DOHH2 (cell line): ENCODE measurements around the gene SLC25A23.

Experiments used
- H3F3A ChIP-seq: fragments of 200-600 bp; sonication (generic), shearing (Covaris generic); 2 replicates; pipeline ENCODE4 v1.6.0; 2016; ENCODE audit warnings: antibody characterized with exemption, mild to moderate bottlenecking; ENCODE audit not compliant: control insufficient read depth, insufficient read depth
- H3K27ac ChIP-seq: fragments of 200-600 bp; sonication (generic); 2 replicates; pipeline ENCODE4 v1.5.1; 2014; ENCODE audit warnings: low read depth, mild to moderate bottlenecking, low read length, moderate library complexity
- H3K27me3 ChIP-seq: fragments of 200-600 bp; sonication (generic); 2 replicates; pipeline ENCODE4 v1.6.1; 2014; ENCODE audit warnings: mild to moderate bottlenecking, low read length, mixed read lengths; ENCODE audit not compliant: control insufficient read depth
- H3K36me3 ChIP-seq: fragments of 200-600 bp; sonication (generic); 2 replicates; pipeline ENCODE4 v1.6.1; 2014; ENCODE audit warnings: mild to moderate bottlenecking, low read length, moderate library complexity, mixed read lengths; ENCODE audit not compliant: control insufficient read depth
- H3K4me1 ChIP-seq: fragments of 200-600 bp; sonication (generic); 2 replicates; pipeline ENCODE4 v1.6.1; 2014; ENCODE audit warnings: mild to moderate bottlenecking, low read length, mixed read lengths; ENCODE audit not compliant: control insufficient read depth
- H3K4me2 ChIP-seq: fragments of 200-600 bp; sonication (generic); 2 replicates; pipeline ENCODE4 v1.6.0; 2014; ENCODE audit warnings: mild to moderate bottlenecking, low read length, moderate library complexity
- H3K4me3 ChIP-seq: fragments of 200-600 bp; sonication (generic); 2 replicates; pipeline ENCODE4 v1.5.1; 2014; ENCODE audit warnings: mild to moderate bottlenecking, low read length, mixed read lengths
- H3K79me2 ChIP-seq: fragments of 200-600 bp; sonication (generic); 2 replicates; pipeline ENCODE4 v1.6.1; 2014; ENCODE audit warnings: mild to moderate bottlenecking, low read length, mixed read lengths; ENCODE audit not compliant: control insufficient read depth
- H3K9me2 ChIP-seq: fragments of 200-600 bp; sonication (generic); replicated peaks from 2 replicates; pipeline ENCODE4 v1.6.1; 2014; ENCODE audit warnings: mild to moderate bottlenecking, low read length, mixed read lengths; ENCODE audit not compliant: control insufficient read depth
- H3K9me3 ChIP-seq: fragments of 200-600 bp; sonication (generic); 2 replicates; pipeline ENCODE4 v1.6.1; 2014; ENCODE audit warnings: antibody characterized with exemption, low read length, mixed read lengths; ENCODE audit not compliant: control insufficient read depth, insufficient read depth
- H4K20me1 ChIP-seq: fragments of 200-600 bp; sonication (generic); 2 replicates; pipeline ENCODE4 v1.6.0; 2014; ENCODE audit warnings: low read depth, mild to moderate bottlenecking, antibody characterized with exemption, low read length, moderate library complexity; ENCODE audit not compliant: control insufficient read depth, insufficient read depth
- EZH2phosphoT487 ChIP-seq: fragments of 200-600 bp; sonication (generic); IDR thresholded peaks from 2 replicates; pipeline ENCODE4 v1.6.1; 2017; ENCODE audit warnings: borderline replicate concordance, mild to moderate bottlenecking, antibody characterized with exemption, low read length, moderate library complexity, mixed read lengths
- TF ChIP-seq, protein P1 (sequence below): fragments of 200-600 bp; sonication (generic); IDR thresholded peaks from one replicate; pipeline ENCODE4 v1.5.1; 2014; ENCODE audit warnings: antibody characterized with exemption, mild to moderate bottlenecking, low read depth, low read length; ENCODE audit not compliant: poor library complexity, severe bottlenecking

SLC25A23 gene

DNA sequence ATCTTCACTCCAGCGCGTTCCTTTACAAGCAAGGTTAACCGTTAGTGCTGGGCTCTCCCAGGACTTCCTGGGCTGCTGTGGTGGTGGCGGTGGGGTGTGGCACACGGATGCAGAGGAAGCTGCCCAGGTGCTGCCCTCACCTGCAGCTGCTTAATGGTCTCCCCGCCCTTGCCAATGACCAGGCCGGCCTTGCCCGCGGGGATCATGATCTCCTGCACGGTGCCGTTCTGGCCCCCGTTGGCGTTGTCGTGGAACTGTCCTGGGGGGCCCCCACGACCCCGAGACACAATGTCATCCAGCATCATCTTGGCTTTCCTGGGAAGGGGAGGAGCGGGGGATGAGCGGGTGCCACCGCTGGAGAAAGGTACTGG is 41.0 kb downstream of the SLC25A23 start:
- no peak overlapping the region for H3K27ac ChIP-seq
- no peak overlapping the region for H3K4me3 ChIP-seq
- H3K9me3 ChIP-seq, result no peaks in the 10 kb centered on the region
- H3K36me3 ChIP-seq, result peaks cover 97% of the 10 kb centered on the region
- peaks cover 5% of the 10 kb centered on the region for H3F3A ChIP-seq
- H3K79me2 ChIP-seq, result peaks cover 46% of the 10 kb centered on the region
- no peaks in the 10 kb centered on the region for H3K9me2 ChIP-seq
- no peak overlapping the region for H3K4me2 ChIP-seq
- peaks cover 14% of the 10 kb centered on the region for H3K4me1 ChIP-seq
- H3K27me3 ChIP-seq, result no peaks in the 10 kb centered on the region
- peaks cover 32% of the 10 kb centered on the region for H4K20me1 ChIP-seq
- no peak for TF ChIP-seq EZH2phosphoT487
- TF ChIP-seq, protein P1, sequence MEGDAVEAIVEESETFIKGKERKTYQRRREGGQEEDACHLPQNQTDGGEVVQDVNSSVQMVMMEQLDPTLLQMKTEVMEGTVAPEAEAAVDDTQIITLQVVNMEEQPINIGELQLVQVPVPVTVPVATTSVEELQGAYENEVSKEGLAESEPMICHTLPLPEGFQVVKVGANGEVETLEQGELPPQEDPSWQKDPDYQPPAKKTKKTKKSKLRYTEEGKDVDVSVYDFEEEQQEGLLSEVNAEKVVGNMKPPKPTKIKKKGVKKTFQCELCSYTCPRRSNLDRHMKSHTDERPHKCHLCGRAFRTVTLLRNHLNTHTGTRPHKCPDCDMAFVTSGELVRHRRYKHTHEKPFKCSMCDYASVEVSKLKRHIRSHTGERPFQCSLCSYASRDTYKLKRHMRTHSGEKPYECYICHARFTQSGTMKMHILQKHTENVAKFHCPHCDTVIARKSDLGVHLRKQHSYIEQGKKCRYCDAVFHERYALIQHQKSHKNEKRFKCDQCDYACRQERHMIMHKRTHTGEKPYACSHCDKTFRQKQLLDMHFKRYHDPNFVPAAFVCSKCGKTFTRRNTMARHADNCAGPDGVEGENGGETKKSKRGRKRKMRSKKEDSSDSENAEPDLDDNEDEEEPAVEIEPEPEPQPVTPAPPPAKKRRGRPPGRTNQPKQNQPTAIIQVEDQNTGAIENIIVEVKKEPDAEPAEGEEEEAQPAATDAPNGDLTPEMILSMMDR, result no peak

DNA sequence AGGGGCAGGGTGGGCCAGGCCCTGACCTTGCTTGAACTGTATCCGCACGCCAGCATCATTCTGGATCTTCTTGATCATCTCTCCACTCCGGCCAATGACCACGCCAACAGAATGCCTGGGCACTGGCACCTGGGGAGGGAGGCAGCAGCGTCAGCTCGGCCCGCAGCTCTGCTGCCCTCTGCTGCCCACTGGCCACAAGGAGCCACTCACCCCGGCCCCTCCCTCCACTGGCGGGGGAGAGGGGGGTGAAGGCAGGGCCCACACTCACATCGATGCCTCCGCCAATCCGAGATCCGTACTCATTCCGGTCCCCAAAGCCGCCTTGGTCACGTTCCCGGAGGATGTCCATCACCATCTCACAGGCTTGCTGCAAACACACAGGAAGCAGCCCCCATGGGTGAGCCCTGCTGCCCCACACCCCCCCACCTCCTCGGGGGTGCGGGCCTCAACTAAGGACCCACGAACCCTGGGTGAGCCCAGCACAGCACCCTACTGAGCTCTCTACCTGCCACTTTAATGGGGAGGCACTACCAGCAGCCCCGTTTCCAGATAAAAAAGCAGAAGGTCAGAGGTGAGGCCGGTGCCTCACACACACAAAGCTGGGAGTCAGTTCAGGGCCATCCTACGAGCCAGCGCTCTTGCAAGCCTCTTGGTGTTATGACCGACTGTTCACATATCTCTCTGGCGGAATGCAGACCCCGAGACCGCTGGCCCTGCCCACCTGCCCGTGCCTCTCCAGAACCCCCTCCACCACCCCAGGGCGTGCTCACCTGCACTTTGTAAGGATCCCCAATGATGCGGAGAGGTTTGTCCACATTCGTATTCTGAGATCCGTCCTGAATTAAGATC is 41.7 kb downstream of the SLC25A23 start:
- no peak overlapping the region for H3K4me3 ChIP-seq
- no peak overlapping the region for H3K4me2 ChIP-seq
- peaks cover 8% of the 10 kb centered on the region for H3K4me1 ChIP-seq
- H3F3A ChIP-seq, result peaks cover 11% of the 10 kb centered on the region
- no peaks in the 10 kb centered on the region for H3K9me3 ChIP-seq
- peaks cover 40% of the 10 kb centered on the region for H3K79me2 ChIP-seq
- peaks cover 26% of the 10 kb centered on the region for H4K20me1 ChIP-seq
- TF ChIP-seq EZH2phosphoT487, result no peak
- TF ChIP-seq, protein P1, result no peak
- peaks cover 91% of the 10 kb centered on the region for H3K36me3 ChIP-seq
- no peak overlapping the region for H3K27ac ChIP-seq
- no peaks in the 10 kb centered on the region for H3K9me2 ChIP-seq
- no peaks in the 10 kb centered on the region for H3K27me3 ChIP-seq

DNA sequence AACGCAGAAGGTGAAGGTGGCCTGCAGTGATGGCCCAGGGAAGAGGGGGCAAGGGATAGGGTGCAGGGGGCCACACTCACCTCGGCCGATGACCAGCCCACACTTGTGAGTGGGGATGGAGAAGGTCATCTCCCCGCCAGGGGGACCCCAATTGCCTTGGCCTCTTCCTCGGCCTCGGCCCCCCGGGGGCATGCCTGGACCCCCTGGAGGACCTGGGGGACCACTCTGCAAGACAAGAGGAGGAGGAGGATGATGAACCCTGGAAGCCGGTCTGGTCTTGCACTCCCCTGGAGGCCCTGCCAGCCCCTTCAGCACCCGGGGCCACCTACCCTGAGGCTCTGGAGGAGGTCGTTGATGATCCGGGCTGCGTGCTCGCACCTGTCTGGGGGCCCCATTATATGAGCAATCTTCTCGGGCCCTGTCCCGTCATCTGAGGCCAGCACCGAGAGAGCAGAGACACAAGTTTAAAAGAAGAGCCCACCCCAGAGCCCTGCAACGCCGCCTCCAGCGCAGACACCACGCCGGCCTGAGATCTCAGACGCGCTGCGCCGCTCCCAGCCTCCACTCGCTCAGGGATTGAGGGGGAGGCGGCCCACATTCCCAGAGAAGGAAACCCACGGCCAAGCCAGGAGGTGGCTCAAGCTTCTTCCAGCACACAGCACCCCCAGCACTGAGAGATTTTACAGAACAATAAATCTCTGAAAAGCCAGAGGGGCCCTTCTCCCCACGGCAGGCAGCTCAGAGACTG is 42.8 kb downstream of the SLC25A23 start:
- peaks cover 87% of the 10 kb centered on the region for H3K36me3 ChIP-seq
- H3K27me3 ChIP-seq, result no peaks in the 10 kb centered on the region
- H3K79me2 ChIP-seq, result peaks cover 29% of the 10 kb centered on the region
- H3K9me2 ChIP-seq, result no peaks in the 10 kb centered on the region
- H3K4me2 ChIP-seq, result no peak overlapping the region
- no peaks in the 10 kb centered on the region for H3K4me1 ChIP-seq
- H3K4me3 ChIP-seq, result no peak overlapping the region
- TF ChIP-seq EZH2phosphoT487, result no peak
- H3K9me3 ChIP-seq, result no peaks in the 10 kb centered on the region
- H3F3A ChIP-seq, result peaks cover 11% of the 10 kb centered on the region
- H3K27ac ChIP-seq, result no peak overlapping the region
- peaks cover 15% of the 10 kb centered on the region for H4K20me1 ChIP-seq
